Fibroblast of lung (primary cell): Measurements from ENCODE around the gene IER5L.

ENCODE experiments used
- EZH2 ChIP-seq: IDR thresholded peaks from 2 replicates; pipeline ENCODE4 v1.5.1; 2012; ENCODE audit warnings: low read length, control low read depth, mild to moderate bottlenecking; ENCODE audit errors: missing control alignments
- TF ChIP-seq, protein P1 (sequence below), 2 donors: IDR thresholded peaks in 1 of 2; conservative IDR thresholded peaks in 1 of 2; 1 replicate in 1 of 2; 2 replicates in 1 of 2; pipeline ENCODE4 v1.5.1; 2011 to 2012; ENCODE audit warnings: low read length in 2 of 2, control low read depth in 1 of 2, inconsistent platforms in 1 of 2, low read depth in 1 of 2, mild to moderate bottlenecking in 1 of 2

DNA sequence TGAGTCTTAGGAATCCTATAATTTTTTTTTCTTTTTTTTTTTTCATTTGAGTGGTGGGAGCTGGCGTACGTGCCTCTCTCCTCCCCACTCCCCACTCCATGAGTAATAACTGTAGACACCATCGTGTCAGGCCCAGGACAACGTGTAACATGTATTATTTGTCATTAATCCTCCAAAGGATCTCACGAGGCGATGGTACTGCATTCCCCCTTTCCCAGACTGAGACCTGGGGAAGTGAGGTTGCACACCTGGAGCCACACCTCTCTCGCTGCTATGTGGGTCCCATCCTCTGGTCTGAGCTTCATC is 6.1 kb upstream of the IER5L start:
- TF ChIP-seq, protein P1, sequence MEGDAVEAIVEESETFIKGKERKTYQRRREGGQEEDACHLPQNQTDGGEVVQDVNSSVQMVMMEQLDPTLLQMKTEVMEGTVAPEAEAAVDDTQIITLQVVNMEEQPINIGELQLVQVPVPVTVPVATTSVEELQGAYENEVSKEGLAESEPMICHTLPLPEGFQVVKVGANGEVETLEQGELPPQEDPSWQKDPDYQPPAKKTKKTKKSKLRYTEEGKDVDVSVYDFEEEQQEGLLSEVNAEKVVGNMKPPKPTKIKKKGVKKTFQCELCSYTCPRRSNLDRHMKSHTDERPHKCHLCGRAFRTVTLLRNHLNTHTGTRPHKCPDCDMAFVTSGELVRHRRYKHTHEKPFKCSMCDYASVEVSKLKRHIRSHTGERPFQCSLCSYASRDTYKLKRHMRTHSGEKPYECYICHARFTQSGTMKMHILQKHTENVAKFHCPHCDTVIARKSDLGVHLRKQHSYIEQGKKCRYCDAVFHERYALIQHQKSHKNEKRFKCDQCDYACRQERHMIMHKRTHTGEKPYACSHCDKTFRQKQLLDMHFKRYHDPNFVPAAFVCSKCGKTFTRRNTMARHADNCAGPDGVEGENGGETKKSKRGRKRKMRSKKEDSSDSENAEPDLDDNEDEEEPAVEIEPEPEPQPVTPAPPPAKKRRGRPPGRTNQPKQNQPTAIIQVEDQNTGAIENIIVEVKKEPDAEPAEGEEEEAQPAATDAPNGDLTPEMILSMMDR (conservative IDR thresholded peaks at IDR 0.05 in 1 of 2, IDR thresholded peaks at IDR 0.05 in 1 of 2; ENCODE audit: low read depth in 1 of 2, low read length in 2 of 2), result no peak
- no peak for TF ChIP-seq EZH2
